ENCODE measurements around the gene GZMH.

GZMH gene

GRCh38 chr14:24633353-24633752 lies 23.9 kb upstream of the GZMH start:
- Histone ChIP-seq H3K27me3 (ENCODE audit: insufficient read depth, low read depth) (no peaks in the 10 kb centered on the region), H4K20me1 (ENCODE audit: insufficient read depth) (no peaks in the 10 kb centered on the region), H3K27ac (no peak overlapping the region), H2AFZ (ENCODE audit: low read depth) (no peak overlapping the region), H3K4me2 (no peak overlapping the region), H3K4me3 (IDR thresholded peaks at IDR 0.05; ENCODE audit: insufficient read depth, low read depth, low read length) (no peak overlapping the region), H3K79me2 (ENCODE audit: insufficient read depth, low read depth) (no peaks in the 10 kb centered on the region), H3K4me1 (ENCODE audit: low read depth, poor library complexity, severe bottlenecking) (no peaks in the 10 kb centered on the region), H3K36me3 (ENCODE audit: insufficient read depth) (no peaks in the 10 kb centered on the region), H3K9ac (no peak overlapping the region)
- TF ChIP-seq, protein P1, sequence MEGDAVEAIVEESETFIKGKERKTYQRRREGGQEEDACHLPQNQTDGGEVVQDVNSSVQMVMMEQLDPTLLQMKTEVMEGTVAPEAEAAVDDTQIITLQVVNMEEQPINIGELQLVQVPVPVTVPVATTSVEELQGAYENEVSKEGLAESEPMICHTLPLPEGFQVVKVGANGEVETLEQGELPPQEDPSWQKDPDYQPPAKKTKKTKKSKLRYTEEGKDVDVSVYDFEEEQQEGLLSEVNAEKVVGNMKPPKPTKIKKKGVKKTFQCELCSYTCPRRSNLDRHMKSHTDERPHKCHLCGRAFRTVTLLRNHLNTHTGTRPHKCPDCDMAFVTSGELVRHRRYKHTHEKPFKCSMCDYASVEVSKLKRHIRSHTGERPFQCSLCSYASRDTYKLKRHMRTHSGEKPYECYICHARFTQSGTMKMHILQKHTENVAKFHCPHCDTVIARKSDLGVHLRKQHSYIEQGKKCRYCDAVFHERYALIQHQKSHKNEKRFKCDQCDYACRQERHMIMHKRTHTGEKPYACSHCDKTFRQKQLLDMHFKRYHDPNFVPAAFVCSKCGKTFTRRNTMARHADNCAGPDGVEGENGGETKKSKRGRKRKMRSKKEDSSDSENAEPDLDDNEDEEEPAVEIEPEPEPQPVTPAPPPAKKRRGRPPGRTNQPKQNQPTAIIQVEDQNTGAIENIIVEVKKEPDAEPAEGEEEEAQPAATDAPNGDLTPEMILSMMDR (conservative IDR thresholded peaks at IDR 0.05; ENCODE audit: low read depth, low read length) = no peak

DNA sequence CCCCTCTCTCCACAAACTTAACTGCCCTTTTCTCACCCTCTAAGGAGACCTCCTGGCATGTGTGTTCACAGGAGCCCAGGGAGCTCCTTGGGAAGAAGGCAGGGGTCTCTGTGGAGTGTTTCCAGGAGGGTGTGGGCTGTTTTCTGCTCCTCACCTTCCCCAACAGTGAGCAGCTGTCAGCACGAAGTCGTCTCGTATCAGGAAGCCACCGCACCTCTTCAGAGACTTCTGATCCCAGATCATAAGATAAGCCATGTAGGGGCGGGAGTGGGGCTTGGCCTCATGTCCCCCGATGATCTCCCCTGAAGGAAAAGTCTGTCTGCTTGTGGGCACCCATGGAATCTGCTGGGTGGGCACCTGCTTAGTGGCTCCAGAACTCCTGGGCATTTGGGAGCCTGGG lies 23.3 kb upstream of the GZMH start:
- H4K20me1 ChIP-seq (ENCODE audit: insufficient read depth) = no peaks in the 10 kb centered on the region
- TF ChIP-seq, protein P1 (conservative IDR thresholded peaks at IDR 0.05; ENCODE audit: low read depth, low read length) = no peak
- no peaks in the 10 kb centered on the region for H3K79me2 ChIP-seq (ENCODE audit: insufficient read depth, low read depth)
- no peak overlapping the region for H3K4me3 ChIP-seq (IDR thresholded peaks at IDR 0.05; ENCODE audit: insufficient read depth, low read depth, low read length)
- no peak overlapping the region for H3K9ac ChIP-seq
- no peaks in the 10 kb centered on the region for H3K27me3 ChIP-seq (ENCODE audit: insufficient read depth, low read depth)
- no peak overlapping the region for H3K4me2 ChIP-seq
- no peak overlapping the region for H2AFZ ChIP-seq (ENCODE audit: low read depth)
- no peaks in the 10 kb centered on the region for H3K4me1 ChIP-seq (ENCODE audit: low read depth, poor library complexity, severe bottlenecking)
- no peaks in the 10 kb centered on the region for H3K36me3 ChIP-seq (ENCODE audit: insufficient read depth)
- no peak overlapping the region for H3K27ac ChIP-seq

GRCh38 chr14:24632336-24632735 lies 22.9 kb upstream of the GZMH start:
- Histone ChIP-seq H3K4me1 (ENCODE audit: low read depth, poor library complexity, severe bottlenecking) (no peaks in the 10 kb centered on the region), H3K4me2 (no peak overlapping the region), H3K79me2 (ENCODE audit: insufficient read depth, low read depth) (no peaks in the 10 kb centered on the region), H4K20me1 (ENCODE audit: insufficient read depth) (no peaks in the 10 kb centered on the region), H2AFZ (ENCODE audit: low read depth) (no peak overlapping the region), H3K4me3 (IDR thresholded peaks at IDR 0.05; ENCODE audit: insufficient read depth, low read depth, low read length) (no peak overlapping the region), H3K27ac (no peak overlapping the region), H3K36me3 (ENCODE audit: insufficient read depth) (no peaks in the 10 kb centered on the region), H3K9ac (no peak overlapping the region), H3K27me3 (ENCODE audit: insufficient read depth, low read depth) (no peaks in the 10 kb centered on the region)
- TF ChIP-seq, protein P1 (conservative IDR thresholded peaks at IDR 0.05; ENCODE audit: low read depth, low read length) = no peak

DNA sequence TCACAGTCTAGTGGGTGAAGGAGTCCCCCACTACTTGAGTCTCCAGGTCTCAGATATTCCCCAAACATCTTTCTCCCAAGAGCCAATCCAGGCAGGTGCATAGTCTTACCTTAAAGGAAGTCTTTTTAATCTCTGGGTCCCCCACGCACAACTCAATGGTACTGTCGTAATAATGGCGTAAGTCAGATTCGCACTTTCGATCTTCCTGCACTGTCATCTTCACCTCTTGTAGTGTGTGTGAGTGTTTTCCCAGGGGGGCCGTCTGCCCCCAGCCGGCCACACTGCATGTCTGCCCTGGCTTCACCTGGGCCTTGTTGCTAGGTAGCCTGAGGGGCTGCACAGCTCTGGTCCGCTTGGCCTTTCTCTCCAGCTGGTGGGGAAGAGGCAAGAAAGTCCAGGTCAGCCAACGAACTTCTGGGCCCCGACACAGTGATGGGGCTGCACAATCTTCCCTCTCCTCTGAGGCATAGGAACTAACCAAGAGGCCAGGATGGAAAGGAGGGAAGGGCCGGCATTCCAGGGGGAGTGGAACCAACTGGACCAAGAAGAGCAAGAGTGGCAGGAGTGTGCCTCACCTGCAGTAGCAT lies 22.4 kb upstream of the GZMH start:
- Histone ChIP-seq H3K79me2 (ENCODE audit: insufficient read depth, low read depth) (no peaks in the 10 kb centered on the region), H2AFZ (ENCODE audit: low read depth) (no peak overlapping the region), H3K36me3 (ENCODE audit: insufficient read depth) (no peaks in the 10 kb centered on the region), H4K20me1 (ENCODE audit: insufficient read depth) (no peaks in the 10 kb centered on the region), H3K4me2 (no peak overlapping the region), H3K27ac (no peak overlapping the region), H3K4me3 (IDR thresholded peaks at IDR 0.05; ENCODE audit: insufficient read depth, low read depth, low read length) (no peak overlapping the region), H3K4me1 (ENCODE audit: low read depth, poor library complexity, severe bottlenecking) (no peaks in the 10 kb centered on the region), H3K27me3 (ENCODE audit: insufficient read depth, low read depth) (no peaks in the 10 kb centered on the region), H3K9ac (no peak overlapping the region)
- TF ChIP-seq, protein P1 (conservative IDR thresholded peaks at IDR 0.05; ENCODE audit: low read depth, low read length) = no peak
